ENCODE results near the gene TTLL5. TPM values are rescaled to one million over a fixed set of nuclear protein-coding genes. Genes with fewer than 3 reads are reported as not detected.
A peak's percentile ranks its signal among the peaks of the same experiment; 100 is the strongest.

Gene TTLL5
- total and polyA plus RNA-seq, 10 of the 15 experiments (the other 5 are each of a cell fraction or from before 2014, with no cell fraction given) = 3.2 to 25.9 (median 13.8) TPM

- TF ChIP-seq JUND (IDR thresholded peaks at IDR 0.05; ENCODE audit: low read depth, low read length) = no peak
- no peak for TF ChIP-seq MTA3 (IDR thresholded peaks at IDR 0.05; ENCODE audit: borderline replicate concordance, low read length)
- TF ChIP-seq CREM (IDR thresholded peaks at IDR 0.05; ENCODE audit: low read depth) = peak; percentile 96
- no peak for TF ChIP-seq BCLAF1 (IDR thresholded peaks at IDR 0.05)
- TF ChIP-seq TAF1 (IDR thresholded peaks at IDR 0.05; ENCODE audit: borderline replicate concordance, low read depth, low read length) = no peak
- TF ChIP-seq SMAD1 (IDR thresholded peaks at IDR 0.05; ENCODE audit: low read depth, partially characterized antibody) = no peak
- TF ChIP-seq TBL1XR1 (IDR thresholded peaks at IDR 0.05; ENCODE audit: low read depth, low read length) = no peak
- TF ChIP-seq CEBPB (IDR thresholded peaks at IDR 0.05; ENCODE audit: borderline replicate concordance in 1 of 2, low read depth in 2 of 2, low read length in 2 of 2) = no peak
- TF ChIP-seq ATF3 (IDR thresholded peaks at IDR 0.05; ENCODE audit: borderline replicate concordance, extremely low read depth, low read depth, low read length) = no peak
- peak; percentile 54; the same call in 1 of the 2 replicates for TF ChIP-seq BMI1 (IDR thresholded peaks at IDR 0.05; ENCODE audit: borderline replicate concordance)
- peak; percentile 93 for TF ChIP-seq CREB1 (IDR thresholded peaks at IDR 0.05; ENCODE audit: low read depth)
- no peak for TF ChIP-seq SUPT20H (IDR thresholded peaks at IDR 0.05; ENCODE audit: borderline replicate concordance, control insufficient read depth, low read depth, low read length)
- no peak for TF ChIP-seq PML (IDR thresholded peaks at IDR 0.05; ENCODE audit: low read length)
- peak; percentile 74 for TF ChIP-seq SP1 (IDR thresholded peaks at IDR 0.05; ENCODE audit: low read depth, low read length)
- TF ChIP-seq HDAC6 (IDR thresholded peaks at IDR 0.05; ENCODE audit: unreplicated experiment) = no peak
- no peak for TF ChIP-seq SREBF2 (IDR thresholded peaks at IDR 0.05; ENCODE audit: low read length)
- peak; percentile 50; the same call in 1 of the 2 replicates for TF ChIP-seq POLR2A (IDR thresholded peaks at IDR 0.05; ENCODE audit: low read depth, low read length)
- peak; percentile 44; the same call in 1 of the 2 replicates for TF ChIP-seq HCFC1 (IDR thresholded peaks at IDR 0.05; ENCODE audit: low read length)
- TF ChIP-seq ZBTB40 (IDR thresholded peaks at IDR 0.05; ENCODE audit: borderline replicate concordance) = peak; percentile 85
- no peak for TF ChIP-seq E2F8 (IDR thresholded peaks at IDR 0.05; ENCODE audit: low read depth, partially characterized antibody)
- peak; percentile 5 for TF ChIP-seq RUNX3 (IDR thresholded peaks at IDR 0.05; ENCODE audit: low read length)
Observed at GRCh38 chr14:75985618-75986438, 324.8 kb downstream of the TTLL5 start, which contains the start of gene IFT43 (continued).
